ENCODE data around the gene YIPF6. TPM values are rescaled to one million over a fixed set of nuclear protein-coding genes. Genes with fewer than 3 reads are reported as not detected.

YIPF6 gene
- total RNA-seq, 1 donor, result 27.1 TPM

- Histone ChIP-seq H3K27ac (ENCODE audit: low read depth, low read length) (no peak overlapping the region), H2AFZ (ENCODE audit: low read length) (no peak overlapping the region), H3K9me3 (ENCODE audit: low read depth, low read length) (no peaks in the 10 kb centered on the region), H3K4me2 (ENCODE audit: insufficient read depth, low read length) (no peak overlapping the region), H3K4me1 (ENCODE audit: insufficient read depth, low read length) (no peaks in the 10 kb centered on the region), H3K27me3 (ENCODE audit: insufficient read depth, low read length) (peaks cover 13% of the 10 kb centered on the region), H3K36me3 (ENCODE audit: insufficient read depth, low read length) (no peaks in the 10 kb centered on the region), H4K20me1 (ENCODE audit: insufficient read depth, low read length) (no peaks in the 10 kb centered on the region), H3K4me3 (ENCODE audit: insufficient read depth, low read length) (no peak overlapping the region), H3K79me2 (ENCODE audit: insufficient read depth, low read length) (no peaks in the 10 kb centered on the region)
- no peak for DNase-seq (ENCODE audit: insufficient read length, low spot score, missing footprints)
- no peak for TF ChIP-seq CTCF (IDR thresholded peaks at IDR 0.05; ENCODE audit: extremely low read depth, low read depth, low read length)
These were observed 11.6 kb upstream of the YIPF6 start for GRCh38 chrX:68487254-68487653.

GRCh38 chrX:68487924-68488323 is 10.9 kb upstream of the YIPF6 start:
- Histone ChIP-seq H3K4me1 (ENCODE audit: insufficient read depth, low read length) (no peaks in the 10 kb centered on the region), H4K20me1 (ENCODE audit: insufficient read depth, low read length) (no peaks in the 10 kb centered on the region), H3K4me2 (ENCODE audit: insufficient read depth, low read length) (no peak overlapping the region), H2AFZ (ENCODE audit: low read length) (no peak overlapping the region), H3K9me3 (ENCODE audit: low read depth, low read length) (no peaks in the 10 kb centered on the region), H3K4me3 (ENCODE audit: insufficient read depth, low read length) (no peak overlapping the region), H3K27ac (ENCODE audit: low read depth, low read length) (no peak overlapping the region), H3K36me3 (ENCODE audit: insufficient read depth, low read length) (no peaks in the 10 kb centered on the region), H3K27me3 (ENCODE audit: insufficient read depth, low read length) (peaks cover 15% of the 10 kb centered on the region), H3K79me2 (ENCODE audit: insufficient read depth, low read length) (no peaks in the 10 kb centered on the region)
- no peak for DNase-seq (ENCODE audit: insufficient read length, low spot score, missing footprints)
- TF ChIP-seq CTCF (IDR thresholded peaks at IDR 0.05; ENCODE audit: extremely low read depth, low read depth, low read length), result no peak

GRCh38 chrX:68488657-68489056 is 10.2 kb upstream of the YIPF6 start:
- Histone ChIP-seq H3K27ac (ENCODE audit: low read depth, low read length) (no peak overlapping the region), H3K4me1 (ENCODE audit: insufficient read depth, low read length) (no peaks in the 10 kb centered on the region)

GRCh38 chrX:68490644-68491043 is 8.2 kb upstream of the YIPF6 start:
- Histone ChIP-seq H3K4me3 (ENCODE audit: insufficient read depth, low read length) (no peak overlapping the region), H3K27ac (ENCODE audit: low read depth, low read length) (no peak overlapping the region), H3K79me2 (ENCODE audit: insufficient read depth, low read length) (no peaks in the 10 kb centered on the region), H3K4me1 (ENCODE audit: insufficient read depth, low read length) (no peaks in the 10 kb centered on the region), H3K9me3 (ENCODE audit: low read depth, low read length) (no peaks in the 10 kb centered on the region), H3K27me3 (ENCODE audit: insufficient read depth, low read length) (peaks cover 15% of the 10 kb centered on the region), H2AFZ (ENCODE audit: low read length) (no peak overlapping the region), H3K4me2 (ENCODE audit: insufficient read depth, low read length) (no peak overlapping the region), H3K36me3 (ENCODE audit: insufficient read depth, low read length) (no peaks in the 10 kb centered on the region), H4K20me1 (ENCODE audit: insufficient read depth, low read length) (no peaks in the 10 kb centered on the region)
- peak; percentile 45 for TF ChIP-seq CTCF (IDR thresholded peaks at IDR 0.05; ENCODE audit: extremely low read depth, low read depth, low read length)
- peak; percentile 74 for DNase-seq (ENCODE audit: insufficient read length, low spot score, missing footprints)

More at GRCh38 chrX:68488657-68489056, 10.2 kb upstream of the YIPF6 start:
- DNase-seq (ENCODE audit: insufficient read length, low spot score, missing footprints), result no peak
- H3K79me2 ChIP-seq (ENCODE audit: insufficient read depth, low read length), result no peaks in the 10 kb centered on the region
- no peaks in the 10 kb centered on the region for H3K9me3 ChIP-seq (ENCODE audit: low read depth, low read length)
- H4K20me1 ChIP-seq (ENCODE audit: insufficient read depth, low read length), result no peaks in the 10 kb centered on the region
- H2AFZ ChIP-seq (ENCODE audit: low read length), result no peak overlapping the region
- H3K4me2 ChIP-seq (ENCODE audit: insufficient read depth, low read length), result no peak overlapping the region
- H3K27me3 ChIP-seq (ENCODE audit: insufficient read depth, low read length), result peaks cover 15% of the 10 kb centered on the region
- no peak for TF ChIP-seq CTCF (IDR thresholded peaks at IDR 0.05; ENCODE audit: extremely low read depth, low read depth, low read length)
- no peak overlapping the region for H3K4me3 ChIP-seq (ENCODE audit: insufficient read depth, low read length)
- no peaks in the 10 kb centered on the region for H3K36me3 ChIP-seq (ENCODE audit: insufficient read depth, low read length)

Measured in osteoblast (primary cell).